HG03039 (cell line): Measurements from ENCODE around the gene MORN1.

Experiments
- ATAC-seq: cut with Tn5 transposase; IDR thresholded peaks from one replicate; pipeline ENCODE4 v1.9.1; 2021; ENCODE audit warnings: mild to moderate bottlenecking, moderate library complexity; ENCODE audit not compliant: unreplicated experiment

The MORN1 gene

DNA sequence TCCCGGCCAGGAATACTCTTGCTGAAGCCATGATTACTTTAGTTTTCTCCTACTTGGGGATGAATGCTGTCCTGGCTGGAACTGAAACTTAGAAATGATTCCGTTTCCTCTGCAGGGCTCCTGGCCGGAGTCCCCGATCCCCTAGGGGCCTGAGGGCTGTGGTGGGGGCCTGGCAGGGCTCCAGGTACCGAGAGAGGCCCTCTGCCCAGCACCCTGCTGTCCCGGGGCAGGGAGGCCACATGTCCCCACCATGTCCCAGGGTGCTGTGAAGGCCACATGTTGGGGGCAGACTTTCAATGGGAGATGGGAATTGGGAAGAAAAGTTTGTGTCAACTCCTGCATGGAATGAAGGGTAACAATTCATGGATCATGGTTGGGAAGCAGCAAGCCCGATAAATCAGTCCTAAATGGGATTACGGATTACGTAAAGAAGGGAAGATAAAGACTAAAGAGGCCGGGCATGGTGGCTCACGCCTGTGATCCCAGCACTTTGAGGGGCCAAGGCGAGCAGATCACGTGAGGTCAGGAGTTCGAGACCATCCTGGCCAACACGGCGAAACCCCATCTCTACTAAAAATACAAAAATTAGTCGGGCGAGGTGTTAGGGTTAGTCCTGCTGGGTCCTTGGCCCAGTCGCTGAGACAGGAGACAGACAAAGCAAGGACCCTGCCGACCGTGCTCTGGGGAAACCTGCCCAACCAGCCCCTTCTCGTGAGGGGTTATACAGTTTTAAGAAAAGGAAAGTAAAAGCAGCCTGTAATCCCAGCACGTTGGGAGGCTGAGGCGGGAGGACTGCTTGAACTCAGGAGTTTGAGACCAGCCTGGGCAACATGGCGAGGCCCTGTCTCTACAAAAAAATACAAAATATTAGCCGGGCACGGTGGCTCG, 37.6 kb downstream of the MORN1 start:
- no peak for ATAC-seq

DNA sequence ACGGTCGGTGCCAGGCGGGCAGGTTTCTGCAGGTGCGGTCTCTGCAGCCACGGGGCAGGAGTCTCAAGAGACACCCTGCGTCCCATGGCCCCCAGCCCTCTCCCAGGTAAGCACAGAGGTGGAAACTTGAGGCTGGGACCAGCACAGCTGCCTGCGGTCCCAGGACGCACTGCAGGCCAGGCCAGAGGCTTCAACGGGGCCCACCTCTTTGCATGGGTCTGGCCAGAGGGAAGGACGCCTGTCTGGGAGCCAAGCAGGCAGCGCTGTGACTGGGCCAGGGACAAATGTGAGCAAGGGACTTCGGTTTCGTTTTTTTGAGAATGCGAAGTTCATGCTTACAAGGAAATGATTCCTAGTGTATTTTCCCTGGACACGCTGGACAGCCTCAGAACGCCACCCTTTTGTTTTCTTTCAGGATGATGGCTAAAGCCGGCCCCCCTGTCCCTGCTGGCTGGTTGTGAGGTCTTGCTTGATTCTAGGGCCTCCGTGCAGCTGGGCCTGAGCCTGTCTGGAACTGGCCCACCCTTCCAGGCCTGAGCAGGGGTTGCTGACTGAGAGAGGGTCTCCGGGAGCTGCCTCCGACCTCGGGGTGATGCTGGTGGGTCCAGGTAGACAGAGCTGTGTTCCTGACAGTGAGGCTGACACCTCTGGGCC, 38.3 kb downstream of the MORN1 start:
- no peak for ATAC-seq

- no peak for ATAC-seq
Observed at GRCh38 chr1:2352341-2352896, 38.9 kb downstream of the MORN1 start.

DNA sequence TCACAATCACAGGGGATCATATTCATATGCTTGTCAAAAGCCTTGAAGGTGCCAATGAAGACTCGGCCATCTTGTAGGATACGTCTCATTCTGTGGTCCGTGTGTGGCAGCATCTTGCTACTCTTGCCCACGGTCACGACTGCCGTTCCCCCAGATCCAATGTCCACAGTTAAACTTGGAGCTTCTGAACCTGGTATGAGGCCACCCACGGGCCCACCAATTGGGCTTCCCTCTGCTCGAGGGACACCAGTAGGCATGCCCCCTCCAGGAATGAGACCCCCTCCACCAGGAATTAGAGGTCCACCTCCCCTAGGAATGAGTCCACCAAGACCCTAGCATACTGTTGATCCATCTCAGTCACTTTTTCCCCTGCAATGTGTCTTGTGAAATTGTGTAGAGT, 39.6 kb downstream of the MORN1 start:
- ATAC-seq = no peak

- no peak for ATAC-seq
Observed at GRCh38 chr1:2350911-2351655, 40.3 kb downstream of the MORN1 start.

- ATAC-seq = no peak
Observed at GRCh38 chr1:2350501-2350900, 40.9 kb downstream of the MORN1 start.

- ATAC-seq = no peak
Observed at GRCh38 chr1:2349806-2350205, 41.5 kb downstream of the MORN1 start.

DNA sequence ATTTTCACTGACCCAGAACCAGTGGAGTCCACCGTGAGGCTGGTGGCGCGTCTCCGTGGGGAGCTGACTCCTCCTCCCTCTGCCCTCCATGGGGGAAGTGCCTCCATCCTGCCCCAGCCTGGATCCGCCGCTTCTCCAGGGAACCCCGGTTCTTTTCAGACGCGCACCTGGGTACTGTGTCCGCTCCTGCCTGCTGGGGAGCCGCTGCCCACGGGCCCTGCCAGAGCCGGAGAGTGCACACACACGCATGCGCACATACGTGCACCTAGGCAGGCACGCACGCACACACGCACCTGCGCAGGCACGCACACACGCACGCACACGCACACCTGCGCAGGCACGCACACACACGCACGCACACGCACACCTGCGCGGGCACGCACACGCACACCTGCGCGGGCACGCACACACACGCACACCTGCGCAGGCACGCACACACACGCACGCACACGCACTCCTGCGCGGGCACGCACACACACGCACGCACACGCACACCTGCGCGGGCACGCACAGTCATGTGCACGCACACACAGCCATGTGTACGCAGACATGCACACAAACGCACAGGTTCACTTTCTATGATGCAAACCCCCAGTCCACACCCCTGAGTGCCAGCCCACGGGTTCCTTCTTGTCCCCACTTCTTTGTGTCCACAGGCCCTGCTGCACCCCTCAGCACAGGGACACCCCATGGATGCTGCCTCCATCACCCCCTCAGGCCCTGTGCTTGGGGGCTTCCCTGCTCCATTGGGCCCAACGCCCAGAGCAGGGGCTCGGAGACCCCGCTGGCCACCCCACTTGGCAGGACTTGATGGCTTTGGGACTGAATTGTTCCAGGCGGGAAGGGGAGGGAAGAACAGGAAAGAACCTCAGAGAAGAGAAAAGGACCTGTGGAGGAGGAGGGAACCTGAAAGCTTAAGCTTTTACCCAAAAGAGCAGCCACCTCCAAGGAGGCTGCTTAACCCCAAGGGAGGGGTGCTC, 42.7 kb downstream of the MORN1 start:
- ATAC-seq = no peak

- ATAC-seq = no peak
Observed at GRCh38 chr1:2347896-2348295, 43.5 kb downstream of the MORN1 start.

DNA sequence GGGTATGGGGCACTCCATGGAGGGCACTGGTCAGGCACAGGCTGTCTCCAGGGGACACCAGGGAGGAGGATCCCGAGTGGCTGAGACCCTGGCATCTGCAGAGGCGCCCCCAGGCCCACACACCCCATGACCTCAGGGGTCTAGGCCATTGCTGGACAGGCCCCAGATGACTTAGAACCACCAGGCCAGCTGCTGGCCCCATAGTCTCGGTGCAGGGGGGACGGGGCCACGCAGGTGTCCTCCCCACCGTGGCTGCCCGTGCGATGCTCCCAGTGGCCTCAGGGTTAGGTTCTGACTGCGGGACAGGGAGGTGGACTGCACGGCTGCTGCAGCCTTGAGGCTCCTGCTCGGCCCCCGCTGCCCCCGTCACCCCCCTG, 44.0 kb downstream of the MORN1 start:
- ATAC-seq = no peak

GRCh38 chr1:2346691-2347408, 44.5 kb downstream of the MORN1 start:
- ATAC-seq = no peak

GRCh38 chr1:2345297-2346075, 45.9 kb downstream of the MORN1 start:
- ATAC-seq = no peak

DNA sequence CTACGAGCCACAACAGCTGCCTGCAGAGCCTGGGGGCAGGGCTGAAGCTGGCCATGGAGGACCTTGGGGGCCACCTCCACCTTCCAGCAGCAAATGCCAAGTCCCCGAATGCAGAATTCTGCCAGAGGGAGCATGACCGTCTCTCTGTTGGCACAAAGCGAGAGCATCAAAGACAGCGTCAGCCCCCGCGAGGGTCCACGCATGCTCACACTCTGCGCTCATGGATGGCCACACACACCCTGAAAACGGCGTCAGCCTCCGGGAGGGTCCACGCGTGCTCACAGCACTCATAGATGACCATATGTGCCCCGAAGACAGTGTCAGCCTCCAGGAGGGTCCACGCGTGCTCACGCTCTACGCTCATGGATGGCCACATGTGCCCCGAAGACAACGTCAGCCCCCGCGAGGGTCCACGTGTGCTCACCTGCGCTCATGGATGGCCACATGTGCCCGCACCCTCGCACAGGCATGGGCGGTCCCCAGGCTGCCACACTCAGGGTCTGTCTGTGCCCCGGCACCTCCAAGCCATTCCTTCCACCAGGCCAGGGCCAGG, 46.5 kb downstream of the MORN1 start:
- ATAC-seq = no peak

GRCh38 chr1:2344121-2344681, 47.2 kb downstream of the MORN1 start:
- no peak for ATAC-seq

GRCh38 chr1:2343023-2343935, 48.1 kb downstream of the MORN1 start:
- no peak for ATAC-seq

DNA sequence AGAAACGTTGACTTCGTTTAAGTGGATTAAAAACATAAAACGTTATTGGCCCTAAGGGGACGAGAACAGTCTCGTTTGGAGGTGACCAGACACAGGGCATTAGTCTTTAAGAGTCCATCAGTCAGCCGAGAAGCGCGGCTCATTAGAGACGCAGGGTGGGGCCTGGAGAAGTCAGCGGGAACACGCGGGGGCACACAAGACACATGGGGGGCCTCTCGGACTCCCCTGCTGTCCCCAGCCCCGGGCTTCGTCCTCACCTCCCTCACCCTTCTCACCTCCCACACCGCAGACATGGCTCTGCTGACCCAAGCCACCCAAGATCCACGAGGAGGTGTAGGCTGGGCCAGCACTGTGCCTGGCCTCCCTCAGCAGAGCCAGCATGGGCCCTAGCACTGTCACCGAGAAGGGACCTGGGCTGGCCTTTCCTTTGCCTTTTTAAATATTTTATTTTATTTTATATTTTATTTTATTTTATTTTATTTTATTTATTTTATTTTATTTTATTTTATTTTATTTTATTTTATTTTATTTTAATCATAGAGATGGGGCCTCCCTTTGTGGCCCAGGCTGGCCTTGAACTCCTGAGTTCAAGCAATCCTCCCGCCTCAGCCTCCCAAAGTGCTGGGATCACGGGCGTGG, 48.9 kb downstream of the MORN1 start:
- ATAC-seq = no peak
